NCI-H146 (cell line): ENCODE data around the gene CTCF.

Experiments used
- DNase-seq: peaks from one replicate; lab custom pipeline; 2025; lab: John Stamatoyannopoulos, UW

Gene CTCF

DNA sequence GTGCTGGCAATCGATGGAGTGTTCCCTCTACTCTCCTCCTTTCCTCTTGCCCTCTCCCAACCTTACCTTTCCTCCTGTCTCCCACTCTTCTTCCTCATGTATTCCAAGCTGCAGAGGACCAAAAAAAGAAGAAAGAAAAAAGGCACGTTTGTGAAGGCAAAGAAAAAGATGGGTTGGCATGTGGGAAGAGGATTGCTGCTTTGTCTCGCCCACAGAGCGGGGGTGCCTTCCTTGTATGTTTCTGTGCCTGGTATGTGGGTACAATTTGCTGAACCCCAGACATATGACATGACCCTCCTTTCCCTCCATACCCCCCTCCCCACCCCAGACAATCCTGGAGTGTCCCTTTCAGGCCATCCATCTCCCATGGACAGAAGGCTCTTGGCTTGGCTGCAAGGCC lies 13.1 kb upstream of the CTCF start:
- DNase-seq, result no peak

DNA sequence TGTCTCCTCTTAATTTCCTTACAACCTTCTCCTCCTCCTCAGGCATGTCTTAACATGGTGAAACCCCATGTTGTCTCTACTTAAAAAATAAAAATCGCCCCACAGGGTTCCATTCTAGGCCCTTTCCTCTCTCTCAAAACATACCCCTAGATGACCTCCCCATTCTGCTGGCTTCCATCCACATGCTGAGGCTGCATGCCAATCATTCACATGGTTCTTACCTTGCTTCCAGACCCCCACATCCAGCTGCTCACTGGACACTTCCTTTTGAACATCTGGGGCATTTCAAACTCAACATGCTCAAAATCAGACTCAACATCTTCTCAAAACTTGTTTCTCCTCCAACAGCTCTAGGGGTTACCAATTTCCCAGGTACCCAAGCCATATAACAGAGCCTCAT lies 12.4 kb upstream of the CTCF start:
- DNase-seq, result no peak

GRCh38 chr16:67551091-67551490 lies 11.2 kb upstream of the CTCF start:
- no peak for DNase-seq

DNA sequence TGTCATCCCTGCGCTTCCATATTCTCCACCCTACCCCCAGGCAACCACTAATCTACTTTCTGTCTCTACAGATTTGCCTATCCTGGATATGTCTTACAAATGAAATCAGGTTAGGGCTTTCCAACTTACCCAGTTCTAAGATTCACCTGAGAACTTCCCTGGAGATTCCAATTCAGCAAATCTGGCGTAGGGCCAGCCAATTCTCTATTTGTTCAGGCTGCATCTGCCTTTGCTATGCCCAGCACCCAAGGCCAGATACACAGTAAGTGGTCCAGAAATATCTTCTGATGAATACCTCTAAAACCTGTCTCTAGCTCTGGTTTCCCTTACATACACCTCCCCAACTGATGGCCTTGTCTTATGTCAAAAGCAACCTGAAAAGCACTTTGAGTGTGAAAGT lies 10.4 kb upstream of the CTCF start:
- DNase-seq, result peak; percentile 23

GRCh38 chr16:67552476-67552875 lies 9.8 kb upstream of the CTCF start:
- DNase-seq, result no peak

GRCh38 chr16:67555795-67556212 lies 6.5 kb upstream of the CTCF start:
- DNase-seq, result no peak

DNA sequence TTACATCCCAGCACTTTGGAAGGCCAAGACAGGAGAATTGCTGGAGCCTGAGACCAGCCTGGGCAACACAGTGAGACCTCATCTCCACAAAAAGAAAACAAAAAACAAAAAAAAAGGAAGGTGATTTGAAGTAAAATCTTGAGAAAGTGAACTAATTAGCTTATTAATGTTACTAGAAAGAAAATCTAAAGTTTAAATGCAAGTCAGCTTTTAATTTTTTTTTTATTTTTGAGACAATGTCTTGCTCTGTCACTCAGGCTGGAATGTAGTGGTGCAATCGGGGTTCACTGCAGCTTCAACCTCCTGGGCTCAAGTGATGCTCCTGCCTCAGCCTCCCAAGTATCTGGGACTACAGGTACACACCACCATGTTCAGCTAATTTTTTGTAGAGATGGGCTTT lies 3.5 kb upstream of the CTCF start:
- DNase-seq, result no peak

GRCh38 chr16:67560827-67561342 lies 1.4 kb upstream of the CTCF start:
- no peak for DNase-seq

DNA sequence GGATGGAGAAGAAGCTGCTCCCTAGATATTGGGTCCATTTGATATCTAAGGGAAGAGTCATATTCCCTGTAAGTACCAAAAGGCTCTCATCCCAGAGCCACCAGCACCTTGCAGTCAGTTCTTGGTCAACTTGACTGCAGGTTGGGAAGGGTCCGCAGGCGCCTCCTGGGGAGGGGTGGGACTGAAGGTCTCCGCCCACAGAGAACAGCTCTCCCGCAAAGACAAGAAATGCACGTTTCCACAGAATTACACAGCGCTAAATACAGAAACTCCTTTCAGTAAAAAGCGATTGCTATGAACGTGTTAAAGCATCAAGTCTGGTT lies 864 bp upstream of the CTCF start:
- peak; percentile 49 for DNase-seq

GRCh38 chr16:67561824-67562525 lies 351 bp upstream of the CTCF start:
- DNase-seq, result peak; percentile 97

DNA sequence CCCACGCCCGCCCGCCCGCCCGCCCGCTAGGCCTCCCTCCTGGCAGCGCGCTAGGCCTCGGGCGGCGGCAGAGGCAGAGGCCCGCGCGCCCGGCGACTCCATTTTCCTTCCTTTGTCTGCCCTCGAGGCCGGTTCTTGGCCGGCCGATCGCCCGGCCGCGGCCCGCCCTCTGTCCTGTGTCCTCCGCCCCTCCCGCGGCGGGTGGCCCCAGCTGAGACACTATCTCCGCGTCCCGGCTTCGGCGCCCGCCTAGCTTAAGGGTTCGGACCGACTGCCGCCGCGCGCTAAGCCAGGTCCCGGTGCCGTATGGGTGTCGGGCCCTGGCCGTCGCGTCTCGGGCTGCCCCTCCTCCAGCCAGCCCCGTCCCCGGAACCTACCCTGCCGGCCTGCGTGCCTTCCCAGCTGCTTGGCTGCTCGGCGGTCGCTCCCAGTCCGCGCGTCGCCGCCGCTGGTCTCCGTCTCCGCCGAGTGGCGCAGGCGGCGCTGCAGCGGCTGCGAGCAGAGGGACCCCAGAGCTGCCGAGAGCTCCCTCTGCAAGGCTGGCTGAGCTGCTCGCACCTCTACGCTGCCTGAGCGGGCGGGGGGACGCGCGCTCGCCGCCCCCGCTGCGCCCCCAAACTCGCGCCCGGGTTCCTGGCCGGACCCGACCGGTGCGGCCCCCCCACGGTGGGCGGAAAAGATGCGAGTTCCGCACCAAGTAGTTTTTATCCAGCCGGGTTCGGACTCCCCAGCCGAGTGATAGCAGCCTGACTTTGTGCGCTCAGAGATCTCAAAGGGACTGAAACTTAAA lies 787 bp downstream of the CTCF start:
- DNase-seq, result peak; percentile 62

DNA sequence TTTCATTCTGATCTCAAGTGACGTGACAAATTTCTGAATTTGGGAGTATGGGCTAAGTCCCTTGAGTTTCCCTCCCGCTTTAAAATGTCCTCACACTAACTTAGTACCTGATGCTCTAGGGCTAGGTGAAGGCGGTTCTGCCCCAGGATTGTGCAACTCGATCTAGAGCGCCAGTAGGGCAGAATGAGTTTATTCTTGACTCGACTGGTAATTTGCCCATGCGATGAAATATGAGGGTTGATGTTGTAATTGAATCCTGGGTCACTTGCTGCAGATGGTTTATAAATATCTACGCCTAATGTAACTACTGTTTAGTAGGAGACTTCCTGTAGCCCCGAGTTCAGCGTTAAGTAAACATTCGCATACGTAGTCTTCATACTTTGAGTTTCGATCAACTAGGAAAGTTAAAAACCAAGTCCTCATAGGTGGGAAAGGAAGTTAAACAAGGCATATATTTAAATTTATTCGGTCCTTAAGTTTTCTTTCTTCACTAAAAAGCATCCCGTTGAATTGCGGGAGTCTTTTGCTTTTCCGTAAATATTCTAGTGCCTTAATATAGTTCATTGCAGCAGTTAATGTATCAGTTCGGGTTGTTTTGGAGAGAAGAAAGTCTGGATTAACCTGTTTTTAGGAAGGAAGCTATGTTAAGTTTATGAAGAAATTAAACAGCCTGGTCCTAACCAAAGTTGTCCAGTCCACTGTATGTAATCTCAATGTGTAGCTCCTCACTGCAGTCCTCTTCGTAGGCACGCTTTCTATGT lies 1.6 kb downstream of the CTCF start:
- peak; percentile 20 for DNase-seq

DNA sequence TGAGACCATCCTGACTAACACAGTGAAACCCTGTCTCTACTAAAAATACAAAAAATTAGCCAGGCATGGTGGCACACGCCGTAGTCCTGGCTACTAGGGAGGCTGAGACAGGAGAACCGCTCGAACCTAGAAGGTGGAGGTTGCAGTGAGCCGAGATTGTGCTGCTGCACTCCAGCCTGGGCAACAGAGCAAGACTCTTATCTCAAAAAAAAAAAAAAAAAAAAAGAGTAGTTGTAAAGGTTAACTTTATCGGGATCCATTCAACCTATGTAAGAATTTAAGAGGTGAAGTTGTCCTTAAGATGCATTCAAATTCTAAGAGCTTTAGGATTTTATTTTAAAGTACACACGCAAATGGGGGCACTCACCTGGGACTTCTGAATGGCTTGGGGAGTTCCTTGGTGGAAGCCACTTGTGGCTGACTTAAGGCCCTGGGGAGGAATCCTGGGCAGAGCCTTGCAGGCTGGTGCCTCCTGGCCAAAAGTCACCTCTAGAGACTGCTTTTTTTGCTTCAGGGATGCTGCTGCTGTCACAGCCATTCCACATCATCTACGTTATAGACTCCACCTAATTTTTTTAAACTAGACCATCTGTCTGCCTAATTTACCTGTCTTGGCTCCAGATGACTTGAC lies 3.3 kb downstream of the CTCF start:
- DNase-seq, result no peak

GRCh38 chr16:67571464-67571863 lies 9.1 kb downstream of the CTCF start:
- no peak for DNase-seq

DNA sequence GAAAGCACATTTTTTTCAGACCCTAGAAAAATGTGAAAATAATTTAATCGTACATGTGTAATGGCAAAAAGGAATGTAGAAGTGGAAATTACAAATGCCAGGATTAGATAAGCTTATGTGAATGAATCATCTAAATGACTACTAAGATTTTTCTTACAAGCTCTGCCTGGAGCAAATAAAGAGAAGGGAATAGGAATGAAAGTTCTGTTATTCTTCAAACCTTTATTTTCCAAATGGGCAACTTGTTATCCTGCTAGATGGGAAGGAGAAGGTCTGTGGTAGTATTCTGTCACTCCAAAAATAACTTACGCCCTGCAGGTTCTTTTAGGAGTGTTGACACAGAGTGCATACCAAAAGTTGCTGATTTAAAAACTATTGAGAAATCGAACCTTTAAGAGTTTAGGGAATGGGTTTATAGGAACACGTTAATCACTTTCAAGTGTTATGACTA lies 9.7 kb downstream of the CTCF start:
- no peak for DNase-seq

DNA sequence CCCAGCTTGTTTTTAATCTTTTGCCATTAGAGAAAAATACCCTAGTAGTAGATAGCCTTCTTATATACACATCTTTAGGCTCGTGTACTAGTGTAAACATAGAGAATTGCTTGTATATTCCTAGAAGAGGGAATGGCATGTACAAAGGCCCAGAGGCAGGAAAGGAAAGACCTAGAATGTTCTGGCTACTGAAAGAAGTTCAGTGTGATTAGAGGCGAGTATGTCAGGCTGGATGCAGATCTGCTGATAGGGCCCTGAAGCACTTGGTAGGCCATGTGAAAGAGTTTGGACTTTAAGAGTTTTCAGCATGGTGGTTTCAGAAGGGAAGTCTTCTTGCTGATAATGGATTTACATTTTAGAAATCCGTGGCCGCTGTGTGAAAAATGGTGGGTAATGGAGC lies 17.4 kb downstream of the CTCF start:
- no peak for DNase-seq

GRCh38 chr16:67580202-67580601 lies 17.9 kb downstream of the CTCF start:
- no peak for DNase-seq

- DNase-seq, result no peak
Observed at GRCh38 chr16:67593288-67593687, 31.0 kb downstream of the CTCF start.

DNA sequence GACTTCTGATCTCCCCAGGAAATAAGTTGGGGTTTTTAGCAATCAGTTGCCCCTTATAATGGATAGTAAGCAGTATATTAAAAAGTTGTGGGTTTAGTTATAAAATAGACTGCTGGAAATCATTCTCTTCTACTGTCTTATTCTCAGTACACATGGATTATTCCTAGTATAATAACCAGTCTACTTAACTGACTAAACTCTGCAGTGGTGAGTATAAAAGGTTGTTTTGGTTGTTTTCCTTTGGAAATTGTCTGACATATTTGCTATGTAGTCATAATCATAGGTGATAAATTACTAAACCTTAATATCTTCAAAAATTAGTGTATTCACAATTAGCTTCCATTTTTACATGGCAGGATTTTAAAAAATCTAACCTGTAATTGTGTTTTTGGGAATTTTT lies 31.4 kb downstream of the CTCF start:
- no peak for DNase-seq

GRCh38 chr16:67594256-67594915 lies 32.1 kb downstream of the CTCF start:
- no peak for DNase-seq

- DNase-seq, result no peak
Observed at GRCh38 chr16:67594956-67595355, 32.6 kb downstream of the CTCF start.

DNA sequence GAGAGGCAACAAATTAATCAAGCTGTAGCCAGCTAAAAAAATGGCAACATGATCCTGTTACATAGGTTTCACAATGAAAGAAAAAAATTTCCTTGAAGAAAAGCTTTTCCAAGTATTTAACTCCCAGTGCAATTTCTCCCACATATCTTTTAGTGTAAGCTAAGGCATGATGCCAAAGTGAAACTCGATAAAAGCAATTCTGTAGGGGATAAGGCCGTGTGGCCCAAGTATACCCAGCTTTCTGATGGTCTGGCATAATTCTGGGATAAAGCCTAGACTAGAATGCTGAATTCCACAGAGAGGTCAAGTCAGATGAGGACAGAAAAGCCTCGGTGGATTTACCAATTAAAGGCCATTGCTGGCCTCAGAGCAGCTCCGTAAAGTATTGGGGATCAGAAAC lies 36.2 kb downstream of the CTCF start:
- no peak for DNase-seq
